Kidney (tissue), 14 donors: ENCODE measurements around the gene MFSD2A. TPM values are rescaled to one million over a fixed set of nuclear protein-coding genes. Genes with fewer than 3 reads are reported as not detected.

Source experiments
- DNase-seq, 5 donors: peaks; one replicate each; pipeline ENCODE4 v3.0.0-alpha.2; 2013 to 2020
- FAIRE-seq: peaks from 2 replicates; lab custom pipeline; 2012; peaks lifted over from hg19 to GRCh38; lab: Jason Lieb, UNC
- H3K27ac ChIP-seq, 2 donors: one replicate each; pipeline ENCODE4 v1.7.0; 2013; ENCODE audit warnings: low read depth in 2 of 2, low read length in 2 of 2, inconsistent platforms in 1 of 2
- H3K27me3 ChIP-seq: one replicate; pipeline ENCODE4 v1.7.1; 2013; ENCODE audit warnings: low read length, inconsistent platforms; ENCODE audit not compliant: control insufficient read depth, insufficient read depth
- H3K36me3 ChIP-seq, 3 donors: one replicate each; pipeline versions ENCODE4 v1.7.0 to v1.7.1; 2013; ENCODE audit warnings: low read length in 3 of 3, control low read depth in 1 of 3, inconsistent platforms in 1 of 3; ENCODE audit not compliant: insufficient read depth in 3 of 3, control insufficient read depth in 2 of 3
- H3K4me1 ChIP-seq, 3 donors: one replicate each; pipeline versions ENCODE4 v1.7.0 to v1.7.1; 2013; ENCODE audit warnings: low read length in 3 of 3, inconsistent platforms in 1 of 3, low read depth in 1 of 3; ENCODE audit not compliant: control insufficient read depth in 2 of 3, insufficient read depth in 2 of 3
- H3K4me3 ChIP-seq, 3 donors: one replicate each; pipeline versions ENCODE4 v1.7.0 to v1.8.1; 2013; ENCODE audit warnings: low read length in 3 of 3, control low read depth in 1 of 3, inconsistent platforms in 1 of 3
- H3K9ac ChIP-seq, 3 donors: one replicate each; pipeline versions ENCODE4 v1.7.0 to v1.7.1; 2013; ENCODE audit warnings: low read length in 3 of 3, control low read depth in 1 of 3, inconsistent platforms in 1 of 3
- H3K9me3 ChIP-seq, 3 donors: one replicate each; pipeline versions ENCODE4 v1.7.0 to v1.7.1; 2013; ENCODE audit warnings: low read length in 3 of 3, control low read depth in 1 of 3, inconsistent platforms in 1 of 3; ENCODE audit not compliant: control insufficient read depth in 2 of 3, insufficient read depth in 1 of 3
- CTCF ChIP-seq: IDR thresholded peaks from 3 replicates; pipeline ENCODE4 v1.5.1; 2012; ENCODE audit warnings: mild to moderate bottlenecking, moderate library complexity, borderline replicate concordance; ENCODE audit not compliant: insufficient read depth; ENCODE audit errors: extremely low read depth
- intact Hi-C: fragments of 100-400 bp; cut with DNase I; formaldehyde crosslinking; loops from one replicate; pipeline ENCODE4 v1.11.1; 2022
- polyA plus RNA-seq: library from polyadenylated mRNA; stranded (reverse); fragments of 350-450 nt; fragmentation: Illumina TruSeq; extraction: RNeasy Lipid Tissue Mini Kit (QIAGEN cat#74804); gene quantifications from one replicate; pipeline ENCODE4 v1.2.3, GENCODE V29; 2014; ENCODE audit warnings: low read depth, low replicate concordance; ENCODE audit not compliant: insufficient read depth
- total RNA-seq: library from RNA; stranded (reverse); fragmentation: NEBNext Ultra II Directional; extraction: Animal tissue kit (Norgen Biotek cat#: 25700); gene quantifications from one replicate; pipeline ENCODE4 v1.2.1, GENCODE V29; 2021
- donor health status: control.
- donor health status: control.
- donor health status: control.
- donor health status: control.
- donor health status: control.
- donor health status: DM: yes; HTN: yes; CAD: no.
- donor health status: Normal renal cell carcinoma (clear cell type).

The MFSD2A gene
- total and polyA plus RNA-seq, 2 donors from 2014 or later: 10.0 to 10.5 TPM

GRCh38 chr1:39943471-39944290 is 11.3 kb upstream of the MFSD2A start:
- DNase-seq: no peak
- no peak overlapping the region for H3K4me3 ChIP-seq
- no peak for FAIRE-seq
- H3K9ac ChIP-seq: no peak overlapping the region
- no peaks in the 10 kb centered on the region for H3K36me3 ChIP-seq
- H3K4me1 ChIP-seq: no peaks in the 10 kb centered on the region
- H3K27ac ChIP-seq: no peak overlapping the region
- intact Hi-C loops: no loop called here
- H3K27me3 ChIP-seq: no peaks in the 10 kb centered on the region
- H3K9me3 ChIP-seq: no peaks in the 10 kb centered on the region
- TF ChIP-seq CTCF: no peak

GRCh38 chr1:39944410-39945112 is 10.4 kb upstream of the MFSD2A start:
- no peak for FAIRE-seq
- Histone ChIP-seq H3K9ac (no peak overlapping the region), H3K27ac (no peak overlapping the region)

GRCh38 chr1:39946216-39946615 is 8.7 kb upstream of the MFSD2A start:
- no peak for TF ChIP-seq CTCF
- no peaks in the 10 kb centered on the region for H3K9me3 ChIP-seq
- H3K4me3 ChIP-seq: no peak overlapping the region
- no peaks in the 10 kb centered on the region for H3K4me1 ChIP-seq
- H3K36me3 ChIP-seq: no peaks in the 10 kb centered on the region
- no peak overlapping the region for H3K27ac ChIP-seq
- no peaks in the 10 kb centered on the region for H3K27me3 ChIP-seq
- intact Hi-C loops: no loop called here
- H3K9ac ChIP-seq: no peak overlapping the region
- DNase-seq (no peak), FAIRE-seq (no peak)

More at GRCh38 chr1:39944410-39945112, 10.4 kb upstream of the MFSD2A start:
- Histone ChIP-seq H3K36me3 (no peaks in the 10 kb centered on the region), H3K4me3 (no peak overlapping the region), H3K27me3 (no peaks in the 10 kb centered on the region), H3K9me3 (no peaks in the 10 kb centered on the region), H3K4me1 (no peaks in the 10 kb centered on the region)
- no peak for DNase-seq
- intact Hi-C loops: no loop called here
- no peak for TF ChIP-seq CTCF
